ENCODE data around the gene RANGAP1.
"Not testable (repeated sequence)": the region's sequence is repeated elsewhere in the genome, so short reads cannot be mapped to it uniquely, and the experiment has no call there.

Gene RANGAP1

DNA sequence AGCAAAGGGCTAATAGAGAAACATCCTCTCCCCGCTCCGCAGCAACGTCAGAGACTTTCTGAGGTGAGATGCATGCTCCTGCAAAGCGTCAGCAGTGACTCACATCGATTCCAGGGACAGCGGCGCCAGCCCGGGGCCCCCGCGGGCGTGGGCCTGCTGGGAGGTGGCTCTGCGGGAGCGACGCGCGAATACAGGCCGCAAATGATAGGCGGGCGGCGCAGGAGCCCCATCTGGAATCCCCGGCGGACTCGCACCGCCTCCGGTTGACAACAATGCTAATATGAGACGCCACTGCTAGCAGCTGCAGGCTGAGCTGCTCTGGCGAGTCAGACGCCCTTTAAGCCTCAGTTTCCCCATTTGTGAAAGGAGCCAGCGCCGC is 557 bp downstream of the RANGAP1 start:
- Mint-ChIP-seq H3K4me3 (peak overlapping the region; percentile 86), H3K27me3 (no peaks in the 10 kb centered on the region), H3K27ac (peak overlapping the region; percentile 81), H3K9me3 (no peaks in the 10 kb centered on the region), H3K4me1 (peaks cover 43% of the 10 kb centered on the region), H3K36me3 (ENCODE audit: low read depth) (peaks cover 27% of the 10 kb centered on the region)
- ATAC-seq (peak; percentile 75), DNase-seq (peak; percentile 89)

- Mint-ChIP-seq H3K27me3 (no peaks in the 10 kb centered on the region), H3K9me3 (no peaks in the 10 kb centered on the region), H3K27ac (peak overlapping the region; percentile 81), H3K36me3 (ENCODE audit: low read depth) (peaks cover 29% of the 10 kb centered on the region), H3K4me3 (peak overlapping the region; percentile 86), H3K4me1 (peaks cover 43% of the 10 kb centered on the region)
- ATAC-seq = no peak
- DNase-seq = no peak
Measured at GRCh38 chr22:41284465-41284864, 1.5 kb downstream of the RANGAP1 start.

DNA sequence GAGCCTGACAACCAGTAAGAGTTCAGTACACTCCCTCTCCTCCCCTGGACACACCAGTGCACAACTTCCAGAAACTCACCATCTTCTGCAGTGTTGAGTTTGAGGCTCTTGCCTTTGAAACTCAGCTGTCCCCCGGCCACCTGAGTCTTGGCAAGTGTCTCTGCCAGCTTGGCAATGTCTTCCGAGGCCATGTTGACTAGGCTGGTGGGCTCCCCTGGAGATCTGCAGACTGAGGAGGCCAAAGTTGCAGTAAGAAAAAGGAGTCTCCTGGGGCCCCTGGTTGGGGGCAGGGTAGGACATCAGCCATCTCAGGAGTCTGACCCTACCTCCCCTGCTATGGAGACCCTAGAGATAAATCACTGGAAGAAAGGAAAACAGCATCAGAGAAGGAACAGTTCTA is 5.1 kb downstream of the RANGAP1 start:
- Mint-ChIP-seq H3K27ac (no peak overlapping the region), H3K27me3 (no peaks in the 10 kb centered on the region), H3K4me3 (no peak overlapping the region), H3K4me1 (peaks cover 29% of the 10 kb centered on the region), H3K36me3 (ENCODE audit: low read depth) (peaks cover 46% of the 10 kb centered on the region), H3K9me3 (no peaks in the 10 kb centered on the region)
- DNase-seq (no peak), ATAC-seq (no peak)

DNA sequence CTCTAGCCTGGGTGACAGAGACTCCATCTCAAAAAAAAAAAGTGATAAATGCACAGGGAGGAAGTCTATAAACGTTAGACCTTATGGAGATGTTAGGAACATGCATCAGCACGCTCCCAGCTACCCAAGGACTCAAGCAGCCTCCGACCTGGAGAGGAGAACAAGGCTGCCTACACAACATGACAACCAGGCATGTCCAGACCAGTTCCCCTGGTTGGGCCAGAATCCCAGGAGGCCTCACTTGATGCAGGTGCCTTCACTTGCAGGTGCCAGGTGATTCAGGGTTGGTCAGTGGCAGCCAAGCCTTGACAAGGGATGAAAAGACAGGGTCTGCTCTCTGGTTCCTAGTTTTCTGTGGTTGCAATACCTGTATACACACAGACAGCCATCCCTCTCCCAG is 5.9 kb downstream of the RANGAP1 start:
- no peaks in the 10 kb centered on the region for H3K27me3 Mint-ChIP-seq
- H3K27ac Mint-ChIP-seq = no peak overlapping the region
- DNase-seq = no peak
- ATAC-seq = no peak
- H3K4me3 Mint-ChIP-seq = no peak overlapping the region
- no peaks in the 10 kb centered on the region for H3K9me3 Mint-ChIP-seq
- peaks cover 47% of the 10 kb centered on the region for H3K36me3 Mint-ChIP-seq (ENCODE audit: low read depth)
- peaks cover 27% of the 10 kb centered on the region for H3K4me1 Mint-ChIP-seq

- Mint-ChIP-seq H3K9me3 (no peaks in the 10 kb centered on the region), H3K36me3 (ENCODE audit: low read depth) (peaks cover 58% of the 10 kb centered on the region), H3K27ac (no peak overlapping the region), H3K4me1 (no peaks in the 10 kb centered on the region), H3K4me3 (no peak overlapping the region), H3K27me3 (no peaks in the 10 kb centered on the region)
- ATAC-seq (no peak), DNase-seq (no peak)
Measured at GRCh38 chr22:41274856-41275255, 11.1 kb downstream of the RANGAP1 start.

DNA sequence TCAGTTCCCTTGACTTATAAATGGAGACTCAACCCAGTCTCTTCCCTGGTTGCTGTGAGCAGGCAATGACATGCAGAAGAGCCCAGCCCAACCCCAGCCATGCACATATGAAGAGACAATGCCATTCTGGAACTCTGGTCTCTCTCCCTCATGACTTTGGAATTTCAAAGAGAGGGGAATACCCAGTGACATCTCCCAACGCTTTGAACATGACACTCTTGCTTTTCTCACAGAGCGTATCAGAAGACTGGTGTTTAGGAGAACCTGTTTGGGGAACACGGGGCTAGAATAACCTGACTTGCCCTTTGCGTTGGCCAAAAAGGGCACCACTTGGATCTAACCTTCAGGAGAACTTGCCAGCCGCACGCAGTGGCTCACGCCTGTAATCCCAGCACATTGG is 12.9 kb downstream of the RANGAP1 start:
- Mint-ChIP-seq H3K36me3 (ENCODE audit: low read depth) (peaks cover 62% of the 10 kb centered on the region), H3K4me3 (no peak overlapping the region), H3K27me3 (no peaks in the 10 kb centered on the region), H3K27ac (no peak overlapping the region), H3K4me1 (no peaks in the 10 kb centered on the region), H3K9me3 (no peaks in the 10 kb centered on the region)
- ATAC-seq (no peak), DNase-seq (no peak)

GRCh38 chr22:41271787-41272186 is 14.2 kb downstream of the RANGAP1 start:
- Mint-ChIP-seq H3K4me1 (no peaks in the 10 kb centered on the region), H3K27me3 (no peaks in the 10 kb centered on the region), H3K36me3 (ENCODE audit: low read depth) (peaks cover 59% of the 10 kb centered on the region), H3K4me3 (no peak overlapping the region), H3K27ac (no peak overlapping the region), H3K9me3 (no peaks in the 10 kb centered on the region)
- no peak for ATAC-seq
- DNase-seq = no peak

DNA sequence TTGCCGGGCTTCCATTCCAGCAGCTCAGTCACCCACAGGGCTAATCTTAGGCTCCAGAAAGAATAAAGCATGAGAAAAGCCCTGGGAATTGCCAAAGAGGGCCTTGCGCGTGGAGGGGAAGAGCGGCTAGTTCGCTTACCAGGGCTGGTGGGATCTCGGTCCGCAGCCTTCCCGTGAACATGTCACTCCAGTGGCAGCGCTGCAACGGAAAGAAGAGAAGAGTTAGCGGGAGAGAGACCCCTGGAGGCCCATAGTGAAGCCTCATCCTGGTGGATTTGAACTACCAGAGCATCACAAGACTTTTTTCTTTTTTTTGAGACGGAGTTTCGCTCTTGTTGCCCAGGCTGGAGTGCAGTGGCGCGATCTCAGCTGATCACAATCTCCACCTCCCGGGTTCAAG is 18.0 kb downstream of the RANGAP1 start:
- no peak overlapping the region for H3K4me3 Mint-ChIP-seq
- no peaks in the 10 kb centered on the region for H3K9me3 Mint-ChIP-seq
- peaks cover 59% of the 10 kb centered on the region for H3K36me3 Mint-ChIP-seq (ENCODE audit: low read depth)
- H3K4me1 Mint-ChIP-seq = peaks cover 4% of the 10 kb centered on the region
- ATAC-seq (no peak), DNase-seq (no peak)
- no peaks in the 10 kb centered on the region for H3K27me3 Mint-ChIP-seq
- no peak overlapping the region for H3K27ac Mint-ChIP-seq

GRCh38 chr22:41264408-41264941 is 21.5 kb downstream of the RANGAP1 start:
- no peaks in the 10 kb centered on the region for H3K9me3 Mint-ChIP-seq
- H3K4me1 Mint-ChIP-seq = peaks cover 4% of the 10 kb centered on the region
- H3K27ac Mint-ChIP-seq = no peak overlapping the region
- no peaks in the 10 kb centered on the region for H3K27me3 Mint-ChIP-seq
- DNase-seq (no peak), ATAC-seq (no peak)
- no peak overlapping the region for H3K4me3 Mint-ChIP-seq
- peaks cover 54% of the 10 kb centered on the region for H3K36me3 Mint-ChIP-seq (ENCODE audit: low read depth)

DNA sequence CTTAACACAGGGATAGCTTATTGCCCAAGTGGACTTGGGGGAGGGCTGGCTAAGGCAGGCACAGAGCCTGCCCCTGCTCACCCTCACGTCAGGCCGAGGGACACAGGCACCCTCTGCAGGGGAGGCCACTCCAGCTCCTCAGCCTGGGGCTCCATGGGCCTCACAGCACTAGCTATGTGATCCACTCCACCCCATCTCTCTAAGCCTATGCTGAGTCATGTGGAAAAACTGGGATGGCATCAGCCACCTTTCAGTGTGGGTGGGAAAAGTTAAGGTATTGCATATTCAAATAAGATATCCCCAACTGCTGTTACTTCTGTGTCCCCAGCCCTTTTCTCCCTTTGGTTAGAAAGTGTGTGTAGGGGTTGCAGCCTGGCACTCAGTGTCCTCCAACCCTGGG is 22.3 kb downstream of the RANGAP1 start:
- Mint-ChIP-seq H3K4me3 (no peak overlapping the region), H3K9me3 (no peaks in the 10 kb centered on the region), H3K36me3 (ENCODE audit: low read depth) (peaks cover 54% of the 10 kb centered on the region), H3K27ac (no peak overlapping the region), H3K27me3 (no peaks in the 10 kb centered on the region), H3K4me1 (peaks cover 4% of the 10 kb centered on the region)
- peak; percentile 57 for ATAC-seq
- DNase-seq = no peak

DNA sequence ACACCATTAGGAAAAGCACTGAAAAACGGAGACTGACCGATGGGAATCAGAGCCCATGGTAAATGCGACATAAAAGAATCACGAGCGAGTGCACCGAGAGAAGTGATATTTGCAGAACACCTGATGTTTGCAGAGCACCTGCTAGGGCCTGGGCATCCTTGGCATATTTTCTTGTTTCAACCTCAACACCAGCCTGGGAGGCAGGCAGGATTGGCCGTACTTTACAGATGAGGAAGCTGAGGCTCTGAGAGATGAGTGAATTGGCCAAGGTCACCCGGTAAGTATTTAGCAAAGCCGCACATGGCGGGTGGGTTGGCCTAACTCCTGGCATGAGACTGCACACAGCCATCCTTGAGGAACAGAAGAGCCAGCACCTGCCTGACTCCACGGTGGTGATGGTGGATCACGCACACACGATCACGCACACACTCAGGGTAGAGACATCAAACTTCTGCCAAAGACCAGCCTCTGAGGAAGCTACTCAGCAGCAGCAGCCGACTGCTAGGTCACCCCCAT is 23.7 kb downstream of the RANGAP1 start:
- DNase-seq (no peak), ATAC-seq (no peak)
- Mint-ChIP-seq H3K4me3 (no peak overlapping the region), H3K27me3 (no peaks in the 10 kb centered on the region), H3K27ac (no peak overlapping the region), H3K36me3 (ENCODE audit: low read depth) (peaks cover 48% of the 10 kb centered on the region), H3K4me1 (peaks cover 4% of the 10 kb centered on the region), H3K9me3 (no peaks in the 10 kb centered on the region)

DNA sequence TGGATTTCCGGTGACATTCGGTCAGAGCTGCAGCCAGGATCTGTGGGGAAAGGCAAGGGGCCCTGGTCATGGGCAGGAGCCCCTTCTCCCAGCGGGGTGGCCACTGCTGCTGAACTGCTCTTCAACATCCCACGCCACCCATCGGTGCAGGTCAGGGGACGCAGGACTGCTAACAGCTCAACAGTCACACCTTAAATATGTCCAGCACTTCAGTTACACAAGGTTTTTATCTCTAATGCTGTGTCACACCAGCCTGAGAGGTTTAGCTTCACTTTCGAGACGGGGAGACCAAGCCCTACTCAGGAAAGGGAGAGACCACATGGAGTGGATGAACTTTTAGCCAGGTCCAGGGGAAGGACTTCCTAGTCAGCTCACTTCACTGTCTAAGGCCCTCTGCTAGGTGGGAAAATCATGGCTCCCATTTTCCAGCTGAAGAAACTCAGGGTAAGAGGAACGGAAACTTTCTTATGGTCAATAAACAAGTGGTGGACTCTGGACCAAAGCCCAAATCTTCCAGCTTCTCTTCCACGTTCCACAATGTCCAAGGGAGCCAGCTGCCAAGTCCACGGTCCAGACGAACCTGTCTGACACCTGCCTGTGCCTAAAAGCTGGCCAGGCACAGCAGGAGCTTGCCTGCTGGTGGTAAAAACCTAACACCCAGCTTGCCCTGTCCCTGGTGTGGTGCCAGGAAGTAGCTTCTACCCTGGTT is 24.3 kb downstream of the RANGAP1 start:
- Mint-ChIP-seq H3K9me3 (no peaks in the 10 kb centered on the region), H3K4me3 (no peak overlapping the region), H3K27ac (no peak overlapping the region), H3K4me1 (peaks cover 4% of the 10 kb centered on the region), H3K27me3 (no peaks in the 10 kb centered on the region), H3K36me3 (ENCODE audit: low read depth) (peaks cover 53% of the 10 kb centered on the region)
- no peak for DNase-seq
- no peak for ATAC-seq

GRCh38 chr22:41260871-41261270 is 25.1 kb downstream of the RANGAP1 start:
- H3K27me3 Mint-ChIP-seq = no peaks in the 10 kb centered on the region
- no peak overlapping the region for H3K27ac Mint-ChIP-seq
- peaks cover 1% of the 10 kb centered on the region for H3K4me1 Mint-ChIP-seq

GRCh38 chr22:41259756-41260155 is 26.2 kb downstream of the RANGAP1 start:
- H3K36me3 Mint-ChIP-seq (ENCODE audit: low read depth) = peaks cover 49% of the 10 kb centered on the region
- not testable (repeated sequence) for ATAC-seq, H3K27ac Mint-ChIP-seq

More at GRCh38 chr22:41260871-41261270, 25.1 kb downstream of the RANGAP1 start:
- Mint-ChIP-seq H3K36me3 (ENCODE audit: low read depth) (peaks cover 52% of the 10 kb centered on the region), H3K9me3 (no peaks in the 10 kb centered on the region), H3K4me3 (no peak overlapping the region)
- no peak for ATAC-seq
- DNase-seq = no peak

GRCh38 chr22:41257696-41258095 is 28.3 kb downstream of the RANGAP1 start:
- Mint-ChIP-seq H3K27ac (no peak overlapping the region), H3K9me3 (no peaks in the 10 kb centered on the region), H3K4me1 (no peaks in the 10 kb centered on the region), H3K36me3 (ENCODE audit: low read depth) (peaks cover 47% of the 10 kb centered on the region), H3K4me3 (no peak overlapping the region), H3K27me3 (no peaks in the 10 kb centered on the region)
- DNase-seq (no peak), ATAC-seq (no peak)

More at GRCh38 chr22:41259756-41260155, 26.2 kb downstream of the RANGAP1 start:
- not testable (repeated sequence) for H3K4me1 Mint-ChIP-seq, DNase-seq, H3K4me3 Mint-ChIP-seq, H3K9me3 Mint-ChIP-seq, H3K27me3 Mint-ChIP-seq

Measured in activated naive CD8-positive, alpha-beta T cell treated with anti-CD3 and anti-CD28 coated beads, Interleukin-2, amount 50 U/mL, for 24 hours (primary cell).